Lung (tissue), 12 donors: ENCODE measurements around the gene CPB2. TPM values are rescaled to one million over a fixed set of nuclear protein-coding genes. Genes with fewer than 3 reads are reported as not detected.

Experiments used
- ATAC-seq: fragments of 200-7000 bp; cut with Tn5 transposase; one replicate; pipeline ENCODE4 v1.9.1; 2020; ENCODE audit warnings: moderate number of reproducible peaks; ENCODE audit not compliant: insufficient read depth, low FRiP score
- DNase-seq, 3 donors: peaks; one replicate each; pipeline ENCODE4 v3.0.0-alpha.2; 2013 to 2017
- H3K27ac ChIP-seq, 2 donors: one replicate each; pipeline ENCODE4 v1.5.1; 2013; ENCODE audit warnings: mild to moderate bottlenecking in 2 of 2, moderate library complexity in 2 of 2, control low read depth in 1 of 2, inconsistent platforms in 1 of 2, low read depth in 1 of 2, low read length in 1 of 2
- H3K27me3 ChIP-seq, 3 donors: one replicate each; pipeline ENCODE4 v1.5.1; 2013; ENCODE audit warnings: low read length in 2 of 3; ENCODE audit not compliant: control insufficient read depth in 3 of 3, insufficient read depth in 3 of 3
- H3K36me3 ChIP-seq, 4 donors: one replicate each; pipeline ENCODE4 v1.5.1; 2013; ENCODE audit warnings: low read length in 4 of 4, mild to moderate bottlenecking in 1 of 4, moderate library complexity in 1 of 4; ENCODE audit not compliant: control insufficient read depth in 4 of 4, insufficient read depth in 4 of 4
- H3K4me1 ChIP-seq, 5 donors: one replicate each; pipeline ENCODE4 v1.5.1; 2013; ENCODE audit warnings: low read length in 5 of 5, mild to moderate bottlenecking in 2 of 5, moderate library complexity in 1 of 5; ENCODE audit not compliant: control insufficient read depth in 5 of 5, insufficient read depth in 5 of 5
- H3K4me3 ChIP-seq: one replicate; pipeline ENCODE4 v1.5.1; 2013; ENCODE audit warnings: mild to moderate bottlenecking, control low read depth, moderate library complexity
- H3K9ac ChIP-seq, 2 donors: one replicate each; pipeline ENCODE4 v1.5.1; 2013; ENCODE audit warnings: low read length in 2 of 2, control low read depth in 1 of 2; ENCODE audit not compliant: insufficient read depth in 1 of 2
- H3K9me3 ChIP-seq, 4 donors: one replicate each; pipeline ENCODE4 v1.5.1; 2013; ENCODE audit warnings: low read length in 3 of 4, mild to moderate bottlenecking in 1 of 4, moderate library complexity in 1 of 4; ENCODE audit not compliant: control insufficient read depth in 4 of 4, insufficient read depth in 3 of 4
- WGBS, 2 donors: extraction: QIAGEN DNeasy Blood & Tissue Kit; methylation state at CpG; one replicate each; pipeline ENCODE4 v1.1.7; 2013; 5-methylcytosine and 5-hydroxymethylcytosine counted together
- polyA plus RNA-seq, 2 donors: library from polyadenylated mRNA; stranded (reverse); fragments of 200-250 nt; gene quantifications; one replicate each; pipeline ENCODE4 v1.2.1, GENCODE V29; 2013
- total RNA-seq, 2 donors: library from RNA; depleted of rRNA in 1 of 2; stranded (reverse); fragments of >200 nt in 1 of 2; gene quantifications; one replicate each; pipeline ENCODE4 v1.2.1, GENCODE V29; 2014 to 2021
- TF ChIP-seq, protein P1 (sequence below): IDR thresholded peaks from 2 replicates; pipeline ENCODE4 v1.5.1; 2012; ENCODE audit warnings: mild to moderate bottlenecking; ENCODE audit errors: control extremely low read depth, extremely low read depth
- donor health status: control.
- donor health status: control.
- donor health status: Bipolar disorder and iron deficiency.
- donor health status: healthy.
- donor health status: DM: yes; HTN: yes; CAD: no.

Gene CPB2
- total and polyA plus RNA-seq, 4 donors, result 1.7 to 19.7 (median 16.7) TPM; not detected in 1

DNA sequence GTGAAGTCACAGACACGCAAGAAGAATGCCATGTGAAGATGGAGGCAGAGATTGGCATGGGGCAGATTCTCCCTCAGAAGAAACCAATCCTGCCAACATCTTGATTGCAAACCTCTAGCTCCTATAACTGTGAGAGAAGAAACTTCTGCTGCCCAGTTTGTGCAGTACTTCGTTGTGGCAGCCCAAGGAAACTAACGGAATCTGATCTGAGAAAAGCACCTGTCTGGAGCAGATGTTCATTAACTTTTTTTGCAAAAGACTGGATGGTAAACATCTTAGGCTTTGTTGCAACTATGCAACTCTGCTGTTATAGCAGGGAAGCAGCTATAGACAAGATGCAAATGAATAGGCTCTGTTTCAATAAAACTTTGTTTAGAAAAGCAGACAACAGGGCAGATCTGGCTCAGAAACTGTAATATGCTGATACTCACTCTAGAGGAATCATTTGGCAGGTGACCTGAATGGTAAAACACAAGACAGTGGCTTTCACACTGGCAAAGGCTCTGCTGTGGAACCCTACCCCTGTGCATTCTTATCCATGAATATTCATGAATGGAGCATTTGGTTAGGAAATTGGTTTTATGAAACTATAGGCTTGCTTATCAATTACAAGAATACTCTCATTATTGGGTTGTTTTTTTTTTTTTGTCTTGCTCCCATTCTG, 25.3 kb upstream of the CPB2 start:
- Histone ChIP-seq H3K27me3 (peaks cover 0 to 4% (median 0%) of the 10 kb centered on the region in 3 donors), H3K9ac (no peak overlapping the region), H3K4me1 (peaks cover 0 to 4% (median 0%) of the 10 kb centered on the region in 5 donors), H3K9me3 (no peaks in the 10 kb centered on the region), H3K4me3 (no peak overlapping the region), H3K27ac (no peak overlapping the region), H3K36me3 (peaks cover 0 to 3% (median 0%) of the 10 kb centered on the region in 4 donors)
- WGBS, 2 donors, result 90 to 97% methylated on average over 3 of the region's 3 CpGs
- ATAC-seq, result no peak
- no peak for DNase-seq
- TF ChIP-seq, protein P1, sequence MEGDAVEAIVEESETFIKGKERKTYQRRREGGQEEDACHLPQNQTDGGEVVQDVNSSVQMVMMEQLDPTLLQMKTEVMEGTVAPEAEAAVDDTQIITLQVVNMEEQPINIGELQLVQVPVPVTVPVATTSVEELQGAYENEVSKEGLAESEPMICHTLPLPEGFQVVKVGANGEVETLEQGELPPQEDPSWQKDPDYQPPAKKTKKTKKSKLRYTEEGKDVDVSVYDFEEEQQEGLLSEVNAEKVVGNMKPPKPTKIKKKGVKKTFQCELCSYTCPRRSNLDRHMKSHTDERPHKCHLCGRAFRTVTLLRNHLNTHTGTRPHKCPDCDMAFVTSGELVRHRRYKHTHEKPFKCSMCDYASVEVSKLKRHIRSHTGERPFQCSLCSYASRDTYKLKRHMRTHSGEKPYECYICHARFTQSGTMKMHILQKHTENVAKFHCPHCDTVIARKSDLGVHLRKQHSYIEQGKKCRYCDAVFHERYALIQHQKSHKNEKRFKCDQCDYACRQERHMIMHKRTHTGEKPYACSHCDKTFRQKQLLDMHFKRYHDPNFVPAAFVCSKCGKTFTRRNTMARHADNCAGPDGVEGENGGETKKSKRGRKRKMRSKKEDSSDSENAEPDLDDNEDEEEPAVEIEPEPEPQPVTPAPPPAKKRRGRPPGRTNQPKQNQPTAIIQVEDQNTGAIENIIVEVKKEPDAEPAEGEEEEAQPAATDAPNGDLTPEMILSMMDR, result no peak

DNA sequence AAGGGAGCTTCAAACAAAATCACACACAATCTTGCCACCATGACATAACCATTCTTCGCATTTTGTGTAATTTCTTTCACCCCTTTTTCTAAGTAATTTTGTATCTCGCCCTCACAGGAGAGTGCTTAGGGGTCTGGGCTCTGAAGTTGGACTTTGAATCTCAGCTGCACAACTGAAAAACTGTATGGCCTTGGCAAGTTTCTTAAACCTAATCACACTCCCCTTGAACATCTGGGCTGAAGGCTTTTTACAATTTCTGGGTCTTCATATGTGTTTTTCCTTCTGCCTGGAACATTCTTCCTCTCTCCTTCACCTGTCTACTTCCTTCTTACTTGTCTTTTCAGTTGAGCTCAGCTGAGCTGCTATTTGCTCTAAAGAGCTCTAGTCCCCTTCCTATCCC, 24.3 kb upstream of the CPB2 start:
- Histone ChIP-seq H3K4me3 (no peak overlapping the region), H3K27me3 (peaks cover 0 to 4% (median 0%) of the 10 kb centered on the region in 3 donors), H3K9me3 (no peaks in the 10 kb centered on the region), H3K27ac (no peak overlapping the region), H3K9ac (no peak overlapping the region), H3K36me3 (peaks cover 0 to 3% (median 0%) of the 10 kb centered on the region in 4 donors), H3K4me1 (peaks cover 0 to 2% (median 0%) of the 10 kb centered on the region in 5 donors)
- TF ChIP-seq, protein P1, result no peak
- no peak for ATAC-seq
- DNase-seq, result no peak
- WGBS, 2 donors, result 96 to 100% methylated on average over 2 of the region's 2 CpGs

DNA sequence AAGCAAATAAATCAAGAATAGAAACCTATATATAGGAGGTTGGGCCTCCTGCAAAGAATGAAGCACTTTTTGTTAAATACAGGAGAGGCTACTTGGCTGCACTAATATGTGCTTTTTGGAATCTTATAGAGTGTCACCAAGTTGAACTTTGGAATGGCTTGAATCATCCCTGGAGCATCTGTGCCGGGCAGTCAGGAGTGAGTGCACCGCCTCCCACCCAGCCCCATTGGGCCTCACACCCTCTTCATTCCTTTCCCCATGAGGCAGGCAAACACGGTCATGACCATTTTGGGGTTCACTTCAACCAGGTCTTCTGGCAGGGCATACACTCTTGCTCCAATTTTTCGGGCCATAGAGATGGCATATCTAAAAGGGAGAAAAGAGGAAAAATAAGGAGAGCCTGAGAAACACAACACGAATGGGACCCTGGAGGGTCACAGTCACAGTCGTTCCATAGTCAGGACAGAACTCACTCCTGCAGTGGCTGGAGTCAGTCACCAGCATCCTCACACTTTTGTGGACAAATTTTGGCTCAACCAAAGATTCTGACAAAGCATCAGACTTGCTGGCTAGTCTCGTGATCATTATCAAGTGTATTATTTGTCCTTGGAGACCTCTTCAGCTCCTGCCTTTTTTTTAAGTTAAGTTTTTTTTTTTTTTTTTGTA, 22.7 kb upstream of the CPB2 start:
- H3K4me3 ChIP-seq, result no peak overlapping the region
- 88 to 91% methylated on average over 7 of the region's 7 CpGs for WGBS, 2 donors
- ATAC-seq (no peak), DNase-seq (no peak)
- H3K9me3 ChIP-seq, result no peaks in the 10 kb centered on the region
- no peak overlapping the region for H3K27ac ChIP-seq
- TF ChIP-seq, protein P1, result no peak
- peaks cover 0 to 2% (median 0%) of the 10 kb centered on the region in 5 donors for H3K4me1 ChIP-seq
- H3K27me3 ChIP-seq, result peaks cover 0 to 4% (median 0%) of the 10 kb centered on the region in 3 donors
- H3K9ac ChIP-seq, result no peak overlapping the region
- H3K36me3 ChIP-seq, result peaks cover 0 to 3% (median 0%) of the 10 kb centered on the region in 4 donors
